GM21515 (cell line): ENCODE measurements around the gene EBP.
A peak's percentile ranks its signal among the peaks of the same experiment; 100 is the strongest.
"Not testable (repeated sequence)": the region's sequence is repeated elsewhere in the genome, so short reads cannot be mapped to it uniquely, and the experiment has no call there.

Experiments used
- ATAC-seq: cut with Tn5 transposase; IDR thresholded peaks from one replicate; pipeline ENCODE4 v1.9.1; 2021; ENCODE audit not compliant: unreplicated experiment

The EBP gene

GRCh38 chrX:48492293-48492910 is 29.2 kb upstream of the EBP start:
- no peak for ATAC-seq

- no peak for ATAC-seq
Observed at GRCh38 chrX:48493890-48494364, 27.7 kb upstream of the EBP start.

GRCh38 chrX:48496660-48497059 is 24.9 kb upstream of the EBP start:
- no peak for ATAC-seq

- ATAC-seq: no peak
Observed at GRCh38 chrX:48497871-48498270, 23.7 kb upstream of the EBP start.

- no peak for ATAC-seq
Observed at GRCh38 chrX:48498374-48498809, 23.2 kb upstream of the EBP start.

GRCh38 chrX:48504261-48504660 is 17.3 kb upstream of the EBP start:
- no peak for ATAC-seq

GRCh38 chrX:48505481-48505880 is 16.1 kb upstream of the EBP start:
- ATAC-seq: no peak

GRCh38 chrX:48507246-48507645 is 14.4 kb upstream of the EBP start:
- no peak for ATAC-seq

GRCh38 chrX:48508400-48509244 is 13.0 kb upstream of the EBP start, which contains the start of gene PORCN:
PORCN (plus strand) TSS chrX:48508992; CDS start chrX:48509821, 829 bp downstream.
- ATAC-seq: peak; percentile 83

- ATAC-seq: peak; percentile 8
Observed at GRCh38 chrX:48509245-48509590, 12.4 kb upstream of the EBP start.

- no peak for ATAC-seq
Observed at GRCh38 chrX:48509619-48510018, 12.0 kb upstream of the EBP start.

- ATAC-seq: no peak
Observed at GRCh38 chrX:48511560-48511959, 10.0 kb upstream of the EBP start.

- no peak for ATAC-seq
Observed at GRCh38 chrX:48512371-48512935, 9.2 kb upstream of the EBP start.

- no peak for ATAC-seq
Observed at GRCh38 chrX:48513670-48514069, 7.9 kb upstream of the EBP start.

- no peak for ATAC-seq
Observed at GRCh38 chrX:48514126-48514806, 7.3 kb upstream of the EBP start.

GRCh38 chrX:48514868-48515460 is 6.6 kb upstream of the EBP start:
- ATAC-seq: no peak

GRCh38 chrX:48515842-48516241 is 5.8 kb upstream of the EBP start:
- no peak for ATAC-seq

GRCh38 chrX:48516285-48516684 is 5.3 kb upstream of the EBP start:
- ATAC-seq: no peak

GRCh38 chrX:48516987-48517386 is 4.6 kb upstream of the EBP start:
- no peak for ATAC-seq

- not testable (repeated sequence) for ATAC-seq
Observed at GRCh38 chrX:48519481-48519880, 2.1 kb upstream of the EBP start.

GRCh38 chrX:48520455-48520854 is 1.2 kb upstream of the EBP start:
- no peak for ATAC-seq
